Naive B cell (primary cell): Measurements from ENCODE around the gene GRM3. TPM values are rescaled to one million over a fixed set of nuclear protein-coding genes. Genes with fewer than 3 reads are reported as not detected.

Source experiments
- ATAC-seq, 2 donors: fragments of 150-1000 bp; cut with Tn5 transposase; 2 replicates each; pipeline ENCODE4 v1.10.0; 2021; ENCODE audit warnings: low read depth in 2 of 2, mild to moderate bottlenecking in 2 of 2, moderate library complexity in 2 of 2
- DNase-seq: peaks from one replicate; pipeline ENCODE4 v3.0.0; 2022
- H3K27ac Mint-ChIP-seq, 6 donors: one replicate each; pipeline ENCODE4 v1.8.0; 2020 to 2022; ENCODE audit warnings: mild to moderate bottlenecking in 6 of 6, mixed read lengths in 6 of 6, moderate library complexity in 5 of 6, inconsistent platforms in 2 of 6
- H3K27me3 Mint-ChIP-seq, 3 donors: one replicate each; pipeline ENCODE4 v1.8.0; 2021 to 2022; ENCODE audit warnings: mixed read lengths in 3 of 3, mild to moderate bottlenecking in 1 of 3
- H3K36me3 Mint-ChIP-seq, 2 donors: one replicate each; pipeline ENCODE4 v1.8.0; 2020 to 2022; ENCODE audit warnings: mixed read lengths in 2 of 2, inconsistent platforms in 1 of 2, mild to moderate bottlenecking in 1 of 2
- H3K4me1 Mint-ChIP-seq, 3 donors: one replicate each; pipeline ENCODE4 v1.8.0; 2020 to 2022; ENCODE audit warnings: mixed read lengths in 3 of 3, inconsistent platforms in 1 of 3, mild to moderate bottlenecking in 1 of 3, moderate library complexity in 1 of 3
- H3K4me3 Mint-ChIP-seq, 8 donors: one replicate each; pipeline ENCODE4 v1.8.0; 2020 to 2022; ENCODE audit warnings: mild to moderate bottlenecking in 8 of 8, mixed read lengths in 8 of 8, moderate library complexity in 8 of 8, inconsistent platforms in 2 of 8
- H3K9me3 Mint-ChIP-seq, 7 donors: one replicate each; pipeline ENCODE4 v1.8.0; 2020 to 2022; ENCODE audit warnings: mixed read lengths in 7 of 7, mild to moderate bottlenecking in 5 of 7, inconsistent platforms in 2 of 7, moderate library complexity in 1 of 7
- polyA plus RNA-seq, 6 donors: library from polyadenylated mRNA; unstranded; fragments of 300-500 nt; fragmentation: Illumina TruSeq; gene quantifications; one replicate each; pipeline ENCODE4 v1.2.3, GENCODE V29; 2021; ENCODE audit warnings: low read depth in 6 of 6

The GRM3 gene
- polyA plus RNA-seq, 6 donors from 2014 or later = 0.05 to 0.06 TPM; not detected in 4

- Mint-ChIP-seq H3K36me3 (no peaks in the 10 kb centered on the region), H3K4me1 (peaks cover 0 to 5% (median 0%) of the 10 kb centered on the region in 3 donors), H3K27me3 (peaks cover 0 to 9% (median 8%) of the 10 kb centered on the region in 3 donors), H3K27ac (no peak overlapping the region), H3K9me3 (no peaks in the 10 kb centered on the region), H3K4me3 (no peak overlapping the region)
- ATAC-seq = no peak
- DNase-seq = no peak
These were observed 265.2 kb downstream of the GRM3 start for GRCh38 chr7:86908948-86909347.

- H3K9me3 Mint-ChIP-seq = no peaks in the 10 kb centered on the region
- H3K4me1 Mint-ChIP-seq = no peaks in the 10 kb centered on the region
- H3K4me3 Mint-ChIP-seq = no peak overlapping the region
- DNase-seq (no peak), ATAC-seq (no peak)
- no peak overlapping the region for H3K27ac Mint-ChIP-seq
- no peaks in the 10 kb centered on the region for H3K36me3 Mint-ChIP-seq
- peaks cover 0 to 6% (median 0%) of the 10 kb centered on the region in 3 donors for H3K27me3 Mint-ChIP-seq
These were observed 267.9 kb downstream of the GRM3 start for GRCh38 chr7:86911659-86912058.

DNA sequence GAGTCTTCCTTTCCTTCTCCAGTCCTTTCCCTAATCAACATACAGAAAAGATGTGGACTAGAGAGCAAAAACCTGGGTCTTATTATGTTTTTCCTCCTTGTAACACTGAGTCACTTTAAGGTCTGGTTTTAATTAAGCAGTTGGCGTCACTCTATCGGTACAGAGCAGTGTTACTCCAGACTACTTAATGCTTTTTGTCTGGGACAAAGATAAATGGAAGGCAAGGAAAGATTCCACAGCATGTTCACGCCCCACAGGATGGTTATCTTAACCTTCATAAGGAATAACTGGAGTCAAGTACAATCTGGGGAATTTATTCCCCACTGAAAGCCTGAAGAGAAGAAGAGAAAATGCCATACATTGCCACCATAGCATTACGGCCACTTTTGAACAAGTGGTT, 270.0 kb downstream of the GRM3 start:
- no peak overlapping the region for H3K27ac Mint-ChIP-seq
- peaks cover 0 to 6% (median 0%) of the 10 kb centered on the region in 3 donors for H3K27me3 Mint-ChIP-seq
- no peak overlapping the region for H3K4me3 Mint-ChIP-seq
- no peaks in the 10 kb centered on the region for H3K9me3 Mint-ChIP-seq
- no peak for ATAC-seq
- H3K36me3 Mint-ChIP-seq = no peaks in the 10 kb centered on the region
- H3K4me1 Mint-ChIP-seq = no peaks in the 10 kb centered on the region
- DNase-seq = no peak
